Neural progenitor cell (in vitro differentiated cells): ENCODE results near the gene INSR. TPM values are rescaled to one million over a fixed set of nuclear protein-coding genes. Genes with fewer than 3 reads are reported as not detected.

Experiments used
- DNase-seq: peaks from one replicate; pipeline ENCODE4 v3.0.0-alpha.2; 2016; ENCODE audit warnings: low spot score
- H2AFZ ChIP-seq: fragments of 200-600 bp; sonication (generic); replicated peaks from 2 replicates; pipeline ENCODE4 v1.6.1; 2016; ENCODE audit warnings: antibody characterized with exemption
- H3F3A ChIP-seq: fragments of 200-600 bp; sonication (generic); 2 replicates; pipeline ENCODE4 v1.6.1; 2016; ENCODE audit warnings: antibody characterized with exemption, low read depth
- H3K27ac ChIP-seq: fragments of 200-600 bp; sonication (generic); 2 replicates; pipeline ENCODE4 v1.5.1; 2016; ENCODE audit warnings: mild to moderate bottlenecking
- H3K27me3 ChIP-seq: fragments of 200-600 bp; sonication (generic); 2 replicates; pipeline ENCODE4 v1.6.1; 2016; ENCODE audit warnings: mild to moderate bottlenecking, moderate library complexity
- H3K36me3 ChIP-seq: fragments of 200-600 bp; sonication (generic); 2 replicates; pipeline ENCODE4 v1.5.1; 2016
- H3K4me1 ChIP-seq: fragments of 200-600 bp; sonication (generic); 2 replicates; pipeline ENCODE4 v1.6.1; 2016; ENCODE audit warnings: mixed run types
- H3K4me2 ChIP-seq: fragments of 200-600 bp; sonication (generic); 2 replicates; pipeline ENCODE4 v1.6.1; 2016
- H3K4me3 ChIP-seq: fragments of 200-600 bp; sonication (generic); 2 replicates; pipeline ENCODE4 v1.5.1; 2016
- H3K79me2 ChIP-seq: fragments of 200-600 bp; sonication (generic); 2 replicates; pipeline ENCODE4 v1.6.1; 2016; ENCODE audit warnings: low read depth
- H3K9ac ChIP-seq: fragments of 200-600 bp; sonication (generic); 2 replicates; pipeline ENCODE4 v1.6.1; 2016
- H3K9me3 ChIP-seq: fragments of 200-600 bp; sonication (generic); 2 replicates; pipeline ENCODE4 v1.5.1; 2016; ENCODE audit warnings: low read depth
- H4K20me1 ChIP-seq: fragments of 200-600 bp; sonication (generic); 2 replicates; pipeline ENCODE4 v1.6.1; 2016; ENCODE audit warnings: low read depth
- H3K27ac Mint-ChIP-seq: 3 replicates; pipeline ENCODE4 v1.8.0; 2021; ENCODE audit warnings: mixed read lengths
- H3K27me3 Mint-ChIP-seq: 2 replicates; pipeline ENCODE4 v1.8.0; 2022; ENCODE audit warnings: low read depth, mild to moderate bottlenecking, inconsistent platforms, moderate library complexity, mixed read lengths; ENCODE audit not compliant: insufficient read depth
- H3K36me3 Mint-ChIP-seq: 3 replicates; pipeline ENCODE4 v1.8.0; 2021; ENCODE audit warnings: mixed read lengths
- H3K4me1 Mint-ChIP-seq: 3 replicates; pipeline ENCODE4 v1.8.0; 2021; ENCODE audit warnings: mixed read lengths
- H3K4me3 Mint-ChIP-seq: 3 replicates; pipeline ENCODE4 v1.8.0; 2021; ENCODE audit warnings: mild to moderate bottlenecking, moderate library complexity, mixed read lengths
- H3K9me3 Mint-ChIP-seq: 3 replicates; pipeline ENCODE4 v1.8.0; 2020; ENCODE audit warnings: mixed read lengths
- CTCF ChIP-seq: fragments of 200-600 bp; sonication (generic); IDR thresholded peaks from 2 replicates; pipeline ENCODE4 v1.5.1; 2017; ENCODE audit warnings: antibody characterized with exemption, mild to moderate bottlenecking
- EZH2 ChIP-seq: fragments of 200-600 bp; sonication (generic); IDR thresholded peaks from 2 replicates; pipeline ENCODE4 v1.6.1; 2017; ENCODE audit warnings: antibody characterized with exemption, mild to moderate bottlenecking, moderate library complexity
- EZH2phosphoT487 ChIP-seq: fragments of 200-600 bp; sonication (generic); IDR thresholded peaks from 2 replicates; pipeline ENCODE4 v1.6.1; 2017; ENCODE audit warnings: antibody characterized with exemption
- total RNA-seq: library from RNA; depleted of rRNA; stranded (reverse); fragments of >200 nt; gene quantifications from 2 replicates; pipeline ENCODE4 v1.2.3, GENCODE V29; 2015; ENCODE audit warnings: low replicate concordance

INSR gene
- total RNA-seq, 1 donor from 2014 or later = 20.8 TPM

GRCh38 chr19:7292352-7292949 is 1.8 kb downstream of the INSR start:
- DNase-seq = no peak
- no peak overlapping the region for H3K27ac ChIP-seq
- peaks cover 11% of the 10 kb centered on the region for H3K27me3 ChIP-seq
- peaks cover 34% of the 10 kb centered on the region for H3F3A ChIP-seq
- H3K4me1 Mint-ChIP-seq = peaks cover 28% of the 10 kb centered on the region
- peaks cover 52% of the 10 kb centered on the region for H3K79me2 ChIP-seq
- TF ChIP-seq CTCF (no peak), EZH2phosphoT487 (no peak), EZH2 (no peak)
- H3K27me3 Mint-ChIP-seq = peaks cover 10% of the 10 kb centered on the region
- H3K4me3 Mint-ChIP-seq = peak overlapping the region; percentile 84
- no peaks in the 10 kb centered on the region for H3K9me3 ChIP-seq
- H3K4me2 ChIP-seq = peak overlapping the region; percentile 99
- H3K4me1 ChIP-seq = peaks cover 5% of the 10 kb centered on the region
- no peaks in the 10 kb centered on the region for H3K9me3 Mint-ChIP-seq
- peak overlapping the region; percentile 99 for H3K4me3 ChIP-seq
- no peaks in the 10 kb centered on the region for H3K36me3 Mint-ChIP-seq
- H3K9ac ChIP-seq = no peak overlapping the region
- no peak overlapping the region for H3K27ac Mint-ChIP-seq
- H2AFZ ChIP-seq = no peak overlapping the region
- H4K20me1 ChIP-seq = peaks cover 50% of the 10 kb centered on the region
- H3K36me3 ChIP-seq = no peaks in the 10 kb centered on the region

DNA sequence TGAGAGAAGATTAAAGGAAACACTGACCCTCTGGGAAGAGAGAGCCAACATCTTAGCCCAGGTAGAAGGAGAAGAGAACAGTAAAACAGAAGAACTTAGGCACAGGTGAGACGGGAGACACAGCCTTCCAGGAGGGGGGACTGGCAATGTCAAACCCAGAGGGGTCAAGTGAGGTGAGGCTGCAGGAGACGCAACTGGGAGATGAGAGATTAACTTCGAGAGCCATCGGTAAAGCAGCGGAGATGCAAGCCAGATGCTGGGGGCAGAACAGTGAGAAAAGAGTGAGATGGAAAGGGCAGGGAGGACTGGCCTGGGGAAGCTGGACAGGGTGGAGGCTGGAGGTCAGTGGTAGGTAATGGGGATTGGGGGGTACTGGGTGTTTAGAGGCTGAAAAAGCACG is 5.2 kb downstream of the INSR start:
- H3K27me3 Mint-ChIP-seq = peaks cover 9% of the 10 kb centered on the region
- H2AFZ ChIP-seq = no peak overlapping the region
- peaks cover 53% of the 10 kb centered on the region for H4K20me1 ChIP-seq
- no peak for TF ChIP-seq EZH2
- no peak for TF ChIP-seq CTCF
- TF ChIP-seq EZH2phosphoT487 = no peak
- H3K4me3 Mint-ChIP-seq = peak overlapping the region; percentile 15
- H3K27me3 ChIP-seq = peaks cover 11% of the 10 kb centered on the region
- H3K4me2 ChIP-seq = no peak overlapping the region
- H3F3A ChIP-seq = peaks cover 24% of the 10 kb centered on the region
- H3K36me3 ChIP-seq = no peaks in the 10 kb centered on the region
- no peaks in the 10 kb centered on the region for H3K9me3 ChIP-seq
- no peak overlapping the region for H3K27ac Mint-ChIP-seq
- H3K9me3 Mint-ChIP-seq = no peaks in the 10 kb centered on the region
- no peak overlapping the region for H3K9ac ChIP-seq
- H3K4me1 ChIP-seq = peaks cover 5% of the 10 kb centered on the region
- H3K4me3 ChIP-seq = no peak overlapping the region
- H3K36me3 Mint-ChIP-seq = no peaks in the 10 kb centered on the region
- no peak for DNase-seq
- H3K27ac ChIP-seq = no peak overlapping the region
- H3K4me1 Mint-ChIP-seq = peaks cover 25% of the 10 kb centered on the region
- H3K79me2 ChIP-seq = peaks cover 69% of the 10 kb centered on the region

DNA sequence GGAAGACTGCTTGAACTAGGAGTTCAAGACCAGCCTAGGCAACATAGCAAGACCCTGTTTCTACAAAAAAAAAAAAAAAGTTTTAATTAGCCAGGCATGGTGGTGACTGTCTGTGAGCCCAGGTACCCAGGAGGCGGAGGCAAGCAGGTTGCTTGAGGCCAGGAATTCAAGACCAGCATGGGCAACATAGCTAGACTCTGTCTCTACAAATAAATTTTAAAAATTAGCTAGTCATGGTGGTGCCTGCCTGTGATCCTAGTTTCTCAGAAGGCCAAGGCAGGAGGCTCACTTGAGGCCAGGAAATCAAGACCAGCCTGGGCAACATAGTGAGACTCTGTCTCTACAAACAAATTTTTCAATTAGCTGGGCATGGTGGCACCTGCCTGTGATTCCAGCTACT is 6.1 kb downstream of the INSR start:
- Mint-ChIP-seq H3K27ac (no peak overlapping the region), H3K4me3 (no peak overlapping the region), H3K9me3 (no peaks in the 10 kb centered on the region), H3K27me3 (peaks cover 9% of the 10 kb centered on the region), H3K4me1 (peaks cover 25% of the 10 kb centered on the region), H3K36me3 (no peaks in the 10 kb centered on the region)
- Histone ChIP-seq H4K20me1 (peaks cover 48% of the 10 kb centered on the region), H3K4me3 (no peak overlapping the region), H3K27ac (no peak overlapping the region), H3K27me3 (peaks cover 7% of the 10 kb centered on the region), H3K4me1 (peaks cover 2% of the 10 kb centered on the region), H2AFZ (no peak overlapping the region), H3K36me3 (no peaks in the 10 kb centered on the region), H3K79me2 (peaks cover 69% of the 10 kb centered on the region), H3K4me2 (no peak overlapping the region), H3F3A (peaks cover 23% of the 10 kb centered on the region), H3K9me3 (no peaks in the 10 kb centered on the region), H3K9ac (no peak overlapping the region)
- no peak for DNase-seq
- TF ChIP-seq EZH2phosphoT487 = no peak
- TF ChIP-seq CTCF = no peak
- no peak for TF ChIP-seq EZH2
